NCI-H2107 treated with DMSO at 0.1 percent for 48 hours (cell line): Measurements from ENCODE around the gene SKI.

Experiments
- DNase-seq: peaks from one replicate; lab custom pipeline; 2025; ENCODE audit not compliant: unreplicated experiment; lab: John Stamatoyannopoulos, UW

The SKI gene

DNA sequence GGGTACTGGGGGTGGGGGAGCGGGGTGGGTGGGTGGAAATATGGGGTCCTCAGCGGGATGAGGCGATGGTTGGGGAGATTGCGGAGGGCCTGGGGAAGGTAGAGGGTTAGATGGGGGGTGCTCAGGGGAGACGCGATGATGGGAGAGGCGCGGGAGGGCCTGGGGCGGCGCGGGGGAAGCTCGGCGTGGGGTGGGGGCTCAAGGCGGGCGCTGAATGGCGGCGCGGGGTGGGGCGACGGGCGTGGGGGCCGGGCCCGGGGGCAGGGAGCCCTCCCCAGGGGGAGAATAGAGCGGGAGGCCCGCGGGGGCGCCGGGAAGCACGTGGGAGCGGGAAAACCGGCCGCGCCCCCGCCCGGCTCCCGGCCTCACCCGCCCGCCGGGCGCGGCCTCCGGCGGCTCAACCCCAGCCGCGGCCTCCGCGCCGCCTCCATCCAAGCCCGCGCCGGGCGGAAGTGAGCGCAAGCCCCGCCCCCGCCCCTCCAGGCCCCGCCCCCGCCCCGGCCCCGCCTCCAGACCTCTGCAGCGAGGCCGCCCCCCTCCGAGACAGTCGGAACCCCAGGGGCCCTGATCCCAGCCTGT lies 33.7 kb upstream of the SKI start, which contains the start of gene FAAP20:
FAAP20 (minus strand) TSS at position 454 of the 579 bp plus-strand sequence; CDS start at position 431, 23 bp downstream.
- DNase-seq: no peak

DNA sequence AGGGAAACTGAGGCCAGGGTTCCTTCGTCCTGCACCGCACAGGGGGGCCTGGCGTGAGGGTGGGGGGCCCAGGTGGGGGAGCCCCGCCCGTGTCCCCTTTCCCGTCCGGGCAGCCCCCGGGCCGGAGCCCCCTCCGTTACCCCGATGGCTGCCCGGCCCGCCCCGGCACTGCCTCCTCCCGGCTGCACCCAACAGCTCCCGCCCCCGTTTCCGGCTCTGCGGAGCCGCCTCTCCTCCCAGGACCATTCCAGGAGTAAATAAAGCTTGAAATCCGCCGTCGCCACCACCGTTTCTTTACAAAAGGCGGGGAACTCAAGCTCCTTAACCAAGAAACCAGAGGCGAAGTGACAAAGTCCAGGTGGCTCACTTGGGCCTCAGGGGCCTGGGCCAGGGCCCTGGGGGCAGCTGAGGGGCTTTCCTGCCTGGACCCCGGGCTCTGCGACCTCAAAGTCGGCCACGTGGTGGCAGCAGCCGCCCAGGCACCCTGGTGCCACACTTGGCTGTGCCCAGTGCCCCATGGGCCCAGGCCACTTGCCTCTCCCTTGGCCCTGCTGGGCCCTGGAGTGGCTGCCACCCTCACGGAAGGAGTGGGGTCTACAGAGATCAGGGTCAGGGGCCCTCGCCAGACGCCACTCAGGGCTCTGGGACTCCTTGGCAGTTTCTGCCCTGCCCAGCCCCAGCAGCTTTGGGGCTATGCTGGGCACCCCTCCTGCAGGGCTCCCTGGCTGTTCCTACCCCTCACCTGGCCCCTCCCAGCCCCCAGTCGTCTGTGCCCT lies 33.0 kb upstream of the SKI start:
- DNase-seq: no peak

DNA sequence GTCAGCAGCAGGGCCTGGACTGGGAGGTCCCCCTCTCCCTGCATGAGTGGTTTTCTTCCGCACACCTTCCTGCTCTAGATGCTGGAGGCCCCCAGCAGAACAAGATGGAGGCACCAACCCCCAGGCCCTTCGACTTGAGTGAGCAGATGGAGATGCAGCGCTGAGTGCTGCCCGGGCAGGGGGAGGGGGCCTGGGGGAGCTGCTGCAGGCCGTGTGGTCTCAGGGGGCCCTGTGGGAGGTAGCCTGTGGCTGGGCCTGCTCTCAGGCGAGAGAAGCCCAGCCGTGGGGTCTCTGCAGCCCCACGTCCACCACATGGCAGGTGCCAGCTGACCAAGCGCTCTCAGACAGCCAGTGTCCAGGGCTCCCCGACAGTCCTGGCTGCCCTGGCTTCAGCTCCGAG lies 32.3 kb upstream of the SKI start:
- no peak for DNase-seq

DNA sequence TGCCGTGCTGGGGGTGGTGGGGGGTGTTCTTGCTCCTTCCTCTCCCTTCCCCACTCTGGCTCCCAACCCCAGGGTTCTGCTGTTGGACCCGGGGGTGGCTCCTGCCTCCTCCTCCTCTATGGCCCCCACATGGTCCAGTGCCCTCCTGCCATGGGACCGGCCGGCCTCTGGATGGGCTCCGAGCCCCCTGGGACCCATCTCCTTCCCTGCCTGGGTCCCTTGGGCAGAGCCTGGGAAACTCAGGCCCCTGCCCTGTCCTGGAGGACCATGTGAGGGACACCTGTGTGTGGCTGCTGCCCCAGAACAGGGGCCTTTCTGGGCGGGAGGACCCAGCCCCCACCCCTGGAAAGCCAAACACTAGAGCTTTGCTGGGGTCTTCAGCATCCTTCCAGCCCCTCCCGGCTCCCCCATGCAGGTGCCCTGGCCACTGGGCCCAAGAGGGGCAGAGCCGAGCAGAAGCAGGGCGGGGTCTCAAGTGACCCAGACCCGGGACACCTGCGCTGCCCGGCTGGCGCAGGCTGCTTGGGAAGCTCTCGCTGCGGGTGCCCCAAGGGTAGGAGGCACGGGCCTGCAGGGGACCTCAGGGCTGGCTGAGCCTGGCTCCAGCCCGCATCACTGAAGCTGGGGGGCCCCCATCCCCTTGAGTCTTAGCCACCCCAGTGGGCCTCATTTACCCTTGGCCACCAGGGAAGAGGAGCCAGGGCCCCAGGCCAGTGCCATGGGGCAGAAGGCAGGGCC lies 31.0 kb upstream of the SKI start:
- DNase-seq: no peak

DNA sequence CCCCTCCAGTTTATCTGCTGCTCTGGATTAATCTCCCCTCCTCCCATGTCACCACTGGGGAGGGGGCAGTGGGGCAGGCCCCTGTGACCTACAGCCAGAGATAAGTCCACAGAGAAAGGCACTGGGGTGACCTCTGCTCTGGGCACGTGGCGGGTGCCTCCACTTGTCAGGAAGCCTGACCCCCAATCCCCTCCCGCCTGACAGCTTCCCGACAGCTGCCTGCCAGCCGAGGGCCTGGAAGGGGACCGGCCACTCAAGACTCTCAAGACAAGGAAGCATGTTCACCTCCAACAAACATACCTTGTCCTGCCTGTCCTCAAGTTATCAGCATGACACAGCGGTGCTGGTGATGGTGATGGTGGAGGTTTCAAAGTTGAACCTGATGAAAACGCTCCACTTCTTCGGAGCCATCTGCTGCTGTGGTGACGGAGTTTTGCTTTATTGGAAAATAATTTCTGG lies 30.4 kb upstream of the SKI start:
- DNase-seq: no peak

DNA sequence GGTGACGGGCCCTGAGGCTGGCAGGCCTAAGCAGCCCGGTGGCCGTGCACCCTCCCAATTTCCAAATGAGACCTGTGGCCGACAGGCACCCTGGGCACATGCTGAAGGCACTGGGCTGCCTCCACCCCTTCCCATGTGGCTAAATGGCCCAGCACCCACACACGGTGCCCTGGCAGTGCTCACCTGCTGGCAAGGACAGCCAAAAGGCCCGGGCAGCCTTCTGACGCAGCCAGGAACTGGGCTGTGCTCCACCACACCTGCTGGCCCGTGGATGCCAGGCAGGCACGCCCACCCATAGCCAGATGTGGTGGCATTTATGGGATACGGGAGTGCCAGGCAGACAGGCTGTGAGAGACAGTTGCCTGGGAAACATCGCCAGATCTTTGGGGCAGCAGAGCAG lies 29.5 kb upstream of the SKI start:
- DNase-seq: no peak

DNA sequence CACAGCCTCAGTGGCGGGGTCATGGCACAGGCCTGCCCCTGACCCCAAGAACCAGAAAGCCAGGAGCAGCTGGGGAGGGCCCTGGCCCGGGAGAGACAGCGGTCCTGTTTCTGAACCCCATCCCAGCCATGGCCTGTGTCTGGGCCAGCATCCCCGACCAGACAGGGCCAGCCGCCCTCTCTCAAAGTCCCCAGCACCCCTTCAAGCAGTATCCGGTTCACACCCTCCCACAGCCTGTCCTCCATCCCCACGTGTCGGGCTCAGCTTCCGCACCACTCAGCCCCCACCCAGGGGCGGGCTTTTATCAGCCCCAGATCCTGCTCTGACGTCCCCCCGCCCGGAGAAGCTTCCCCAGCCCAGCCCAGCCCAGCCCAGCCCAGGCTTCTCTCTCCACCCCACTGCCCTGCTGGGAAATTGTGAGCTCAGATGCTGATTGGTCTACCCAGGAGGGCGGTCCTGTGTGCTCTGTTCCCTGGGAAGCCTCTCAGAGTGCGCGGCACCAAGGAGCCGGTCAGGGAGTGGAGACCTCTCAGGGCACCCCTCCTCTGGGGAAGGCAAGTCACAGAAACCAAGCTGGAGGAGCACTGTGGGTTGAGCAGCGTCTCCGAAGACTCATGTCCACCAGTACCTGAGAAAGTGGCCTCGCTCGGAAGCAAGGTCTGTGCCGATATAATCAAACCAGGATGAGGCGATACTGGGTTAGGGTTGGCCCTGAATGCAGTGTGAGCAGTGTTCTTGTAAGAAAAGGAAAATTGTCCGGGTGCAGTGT lies 28.9 kb upstream of the SKI start:
- DNase-seq: no peak

DNA sequence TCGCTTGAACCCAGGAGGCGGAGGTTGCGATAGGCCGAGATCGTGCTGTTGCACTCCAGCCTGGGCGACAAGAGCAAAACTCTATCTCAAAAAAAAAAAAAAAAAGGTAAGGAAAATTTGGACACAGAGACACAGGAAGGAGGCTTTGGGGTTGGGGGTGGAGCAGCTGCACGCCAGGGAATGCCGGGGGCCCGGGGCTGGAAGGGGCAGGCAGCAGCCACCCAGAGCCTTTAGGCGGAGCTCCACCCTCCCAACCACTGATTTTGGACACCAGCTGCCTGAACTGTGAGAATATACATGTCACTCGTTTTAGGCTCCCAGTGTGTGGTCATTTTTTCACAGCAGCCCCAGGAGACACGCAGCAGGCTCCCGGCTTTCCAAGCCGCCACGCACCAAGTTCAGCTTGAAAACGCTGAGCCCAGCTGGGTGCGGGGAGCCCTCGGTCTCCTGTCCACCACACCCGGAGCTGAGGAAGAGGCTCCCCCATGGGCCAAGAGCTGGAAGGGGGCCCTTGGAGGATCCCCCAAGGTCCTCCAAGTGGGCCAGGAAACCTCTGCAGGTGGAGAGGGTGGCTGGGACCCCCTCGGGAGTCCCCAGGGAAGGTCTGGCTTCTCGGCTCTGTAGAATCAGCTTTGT lies 27.7 kb upstream of the SKI start:
- no peak for DNase-seq

DNA sequence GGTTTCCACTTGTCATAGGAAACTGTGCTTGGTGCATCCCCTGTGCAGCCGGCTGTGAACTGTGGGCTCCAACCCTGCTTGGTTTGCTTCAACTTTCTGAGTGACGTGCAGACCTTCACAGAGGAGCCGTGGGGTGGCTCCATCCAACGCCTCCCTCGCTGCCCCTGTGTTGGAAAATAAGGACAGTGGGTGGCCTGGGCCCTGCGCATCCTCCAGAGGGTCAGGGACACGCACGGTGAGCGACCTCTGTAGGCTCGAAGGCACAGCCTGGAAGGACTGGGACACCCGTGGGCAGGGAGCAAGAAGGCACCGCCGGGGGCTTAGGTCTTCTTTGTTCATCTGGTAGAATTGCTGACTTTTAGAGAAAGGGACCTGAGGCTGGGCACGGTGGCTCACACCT lies 27.1 kb upstream of the SKI start:
- no peak for DNase-seq

DNA sequence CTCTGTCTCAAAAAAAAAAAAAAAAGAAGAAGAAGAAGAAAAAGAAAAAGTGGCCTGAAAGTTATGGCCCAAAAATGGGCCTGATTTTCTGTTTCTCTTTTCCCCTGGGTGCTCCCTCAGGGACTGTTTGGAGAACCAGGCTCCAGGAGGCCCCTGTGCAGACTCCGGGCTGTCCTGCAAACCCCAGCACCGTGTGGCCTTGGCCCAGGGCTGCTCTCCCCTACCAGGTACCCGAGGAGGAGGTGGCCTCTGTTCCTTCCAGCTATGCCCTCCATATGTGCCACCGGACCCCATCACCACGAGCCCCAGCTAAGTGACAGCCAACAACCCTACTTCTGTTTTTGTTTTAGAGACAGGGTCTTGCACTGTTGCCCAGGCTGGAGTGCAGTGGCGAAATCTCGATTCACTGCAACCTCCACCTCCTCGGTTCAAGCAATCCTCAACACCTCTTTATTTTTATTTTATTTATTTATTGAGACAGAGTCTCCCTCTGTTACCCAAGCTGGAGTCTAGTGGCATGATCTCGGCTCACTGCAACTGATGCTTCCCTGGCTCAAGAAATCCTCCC lies 26.0 kb upstream of the SKI start:
- DNase-seq: no peak

DNA sequence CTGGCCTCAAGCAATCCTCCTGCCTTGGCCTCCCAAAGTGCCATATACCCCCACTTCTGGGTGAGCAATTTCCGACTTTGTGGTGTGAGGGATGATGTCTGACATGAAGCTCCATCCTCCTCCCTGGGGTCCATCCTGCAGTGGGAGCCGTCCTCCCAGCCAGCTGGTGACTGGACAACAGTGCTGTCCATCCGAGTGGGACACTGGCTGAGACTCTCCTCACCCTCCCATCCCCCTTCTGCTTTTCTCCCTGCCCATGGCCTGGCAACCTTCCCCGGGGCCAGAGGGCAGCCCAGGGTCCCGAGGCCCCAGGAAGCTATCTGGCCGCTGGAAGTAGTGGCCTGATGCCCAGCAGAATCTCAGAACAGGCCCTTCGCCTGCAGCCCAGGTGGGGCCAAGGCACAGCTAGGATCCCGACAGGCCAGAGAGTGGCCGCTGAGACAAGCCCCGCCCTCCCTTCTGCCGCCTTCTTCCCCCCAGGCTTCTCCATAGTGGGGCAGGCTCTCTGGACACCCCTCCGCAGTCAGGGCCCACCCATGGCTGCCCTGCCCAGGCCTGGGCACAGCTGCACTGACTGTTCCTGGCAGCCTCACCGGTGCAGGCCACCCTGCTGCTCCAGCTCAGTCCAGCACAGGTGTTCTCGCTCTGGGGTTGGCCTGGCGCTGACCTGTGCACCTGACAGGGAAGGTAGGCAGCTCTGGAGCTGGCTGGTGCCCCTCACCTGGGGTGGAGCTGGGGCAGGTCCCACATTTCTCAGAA lies 25.1 kb upstream of the SKI start:
- no peak for DNase-seq

DNA sequence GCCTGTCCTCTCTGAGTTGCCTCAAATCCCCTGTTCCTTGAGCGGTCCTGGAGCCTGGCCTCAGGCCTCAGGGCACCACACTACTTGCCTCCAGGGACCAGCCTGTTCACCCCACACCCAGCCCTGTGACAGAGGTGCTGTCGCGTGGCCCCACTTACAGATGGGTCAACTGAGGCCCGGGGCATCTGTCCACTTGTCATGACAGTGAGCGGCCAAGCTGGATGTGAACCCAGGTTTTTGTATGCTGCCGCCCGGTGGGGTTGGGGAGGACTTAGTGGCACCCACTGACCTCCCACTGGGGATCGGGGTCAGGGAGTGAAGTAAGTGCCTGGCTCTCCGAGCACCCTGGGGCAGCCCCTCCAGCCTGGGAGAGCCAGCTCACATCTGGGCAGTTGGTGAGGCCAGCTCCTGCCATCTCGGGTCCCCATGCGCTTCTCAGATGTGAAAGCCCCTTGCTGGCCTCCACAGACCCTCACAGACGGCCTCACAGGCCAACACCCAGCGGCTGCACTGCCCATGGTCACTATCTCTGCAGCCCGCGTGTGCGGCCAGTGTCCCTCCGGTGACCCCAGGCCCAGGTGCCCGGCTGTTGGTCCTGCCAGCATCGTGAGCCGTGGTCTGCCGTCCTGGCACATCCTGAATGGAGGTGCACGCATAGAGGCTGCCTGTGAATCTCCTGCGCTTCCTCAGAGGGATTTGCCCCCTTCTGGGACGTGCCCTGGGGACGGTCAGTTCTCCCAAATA lies 24.3 kb upstream of the SKI start:
- DNase-seq: no peak

DNA sequence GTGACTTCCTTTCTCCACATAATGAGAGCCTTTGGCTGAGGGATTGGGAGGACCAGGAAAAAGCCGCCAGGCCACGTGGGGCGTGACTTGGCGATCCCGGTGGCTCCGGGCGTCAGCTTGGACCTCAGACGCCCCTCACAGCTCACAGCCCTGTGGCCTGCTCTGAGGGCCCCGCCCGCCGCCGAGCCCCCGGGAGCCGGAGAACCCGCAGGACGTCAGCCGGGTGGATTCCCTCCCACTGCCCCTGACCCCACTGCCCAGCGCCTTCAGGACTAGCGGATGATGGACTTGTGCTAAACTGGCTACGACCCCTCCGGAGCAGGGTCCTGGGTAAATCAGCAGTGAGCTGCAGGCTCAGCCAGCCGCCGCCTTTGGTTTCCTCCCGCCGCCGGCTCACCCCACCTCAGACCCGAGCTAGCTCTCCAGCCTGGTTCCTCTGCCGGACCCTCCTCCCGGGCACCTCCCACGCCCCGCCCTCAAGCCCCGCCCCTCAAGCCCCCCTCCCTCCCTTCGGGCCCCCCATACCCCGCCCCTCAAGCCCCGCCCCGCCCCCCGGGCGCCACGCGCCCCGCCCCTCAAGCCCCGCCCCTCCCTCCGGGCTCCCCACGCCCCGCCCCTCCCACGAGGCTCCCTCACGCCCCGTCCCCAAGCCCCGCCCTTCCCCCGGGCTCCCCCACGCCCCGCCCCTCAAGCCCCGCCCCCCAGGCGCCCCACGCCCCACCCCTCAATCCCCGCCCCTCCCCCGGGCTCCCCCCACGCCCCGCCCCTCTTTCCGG lies 23.5 kb upstream of the SKI start:
- no peak for DNase-seq

DNA sequence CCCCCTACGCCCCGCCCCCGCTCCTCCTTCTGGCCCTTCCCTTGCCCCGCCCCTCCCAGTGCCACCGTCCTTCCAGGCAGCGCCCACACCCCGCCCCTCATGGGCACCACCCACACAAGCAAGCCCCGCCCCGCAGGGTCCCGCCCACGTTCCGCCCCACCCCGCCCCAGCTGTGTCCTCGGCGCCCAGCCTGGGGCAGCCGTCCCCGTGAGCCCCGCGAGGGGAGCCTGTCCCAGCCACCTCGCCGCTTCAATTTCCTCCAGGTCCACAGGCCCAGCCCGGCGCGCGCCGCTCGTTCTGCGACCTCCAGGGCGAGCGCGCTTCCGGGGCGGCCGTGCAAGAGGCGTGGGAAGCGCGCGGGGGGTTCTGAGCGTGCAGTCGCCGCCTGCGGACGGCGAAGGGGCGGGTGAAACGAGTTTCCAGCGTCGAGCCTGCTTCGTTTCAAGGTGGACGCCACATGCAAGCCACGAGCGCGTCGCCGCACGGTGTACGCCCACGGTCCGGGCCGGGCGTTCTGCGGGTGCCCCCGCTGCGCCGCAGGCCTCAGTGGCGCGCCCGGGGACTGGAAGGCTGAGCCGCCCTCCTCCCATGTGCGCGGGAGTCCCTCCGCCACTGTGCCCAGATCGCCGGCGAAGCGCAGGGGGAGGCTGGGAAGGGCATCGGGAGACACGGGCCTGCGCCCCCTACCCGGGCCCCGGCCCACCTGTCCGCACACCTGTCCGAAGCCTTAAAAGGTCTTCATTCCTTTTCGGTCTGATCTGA lies 22.7 kb upstream of the SKI start:
- no peak for DNase-seq

DNA sequence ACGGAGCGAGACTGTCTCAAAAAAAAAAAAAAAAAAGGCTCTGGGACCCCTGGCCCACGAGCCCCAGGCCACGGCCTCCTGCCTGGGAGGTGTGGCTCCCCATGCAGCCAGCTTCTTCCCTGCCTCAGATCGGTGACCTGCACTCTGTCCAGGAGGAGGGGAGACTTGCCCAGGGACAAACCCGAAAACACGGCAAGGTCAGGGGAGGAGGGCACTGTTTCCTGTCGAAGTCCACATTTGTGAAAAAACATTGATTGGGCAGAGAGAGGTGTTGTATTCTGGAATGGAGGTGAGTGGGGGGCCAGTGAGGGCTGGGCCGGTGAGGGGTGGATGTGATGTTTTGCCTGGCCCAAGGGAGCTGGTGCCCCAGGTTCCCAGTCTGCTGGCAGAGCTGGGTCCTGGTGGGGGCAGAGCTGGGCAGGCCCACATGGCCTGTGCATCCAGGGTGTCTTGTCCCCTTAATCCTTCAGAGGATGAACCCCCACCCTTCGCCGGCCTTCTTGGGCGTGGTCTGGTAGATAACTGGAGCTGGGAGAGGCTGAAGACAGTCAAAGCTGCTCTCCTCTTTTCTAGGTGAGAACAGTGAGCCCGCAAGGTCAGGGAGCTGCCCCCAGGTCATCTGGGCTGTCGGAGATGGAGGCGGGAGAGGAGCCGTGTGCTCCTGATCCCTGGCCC lies 21.2 kb upstream of the SKI start:
- DNase-seq: no peak

DNA sequence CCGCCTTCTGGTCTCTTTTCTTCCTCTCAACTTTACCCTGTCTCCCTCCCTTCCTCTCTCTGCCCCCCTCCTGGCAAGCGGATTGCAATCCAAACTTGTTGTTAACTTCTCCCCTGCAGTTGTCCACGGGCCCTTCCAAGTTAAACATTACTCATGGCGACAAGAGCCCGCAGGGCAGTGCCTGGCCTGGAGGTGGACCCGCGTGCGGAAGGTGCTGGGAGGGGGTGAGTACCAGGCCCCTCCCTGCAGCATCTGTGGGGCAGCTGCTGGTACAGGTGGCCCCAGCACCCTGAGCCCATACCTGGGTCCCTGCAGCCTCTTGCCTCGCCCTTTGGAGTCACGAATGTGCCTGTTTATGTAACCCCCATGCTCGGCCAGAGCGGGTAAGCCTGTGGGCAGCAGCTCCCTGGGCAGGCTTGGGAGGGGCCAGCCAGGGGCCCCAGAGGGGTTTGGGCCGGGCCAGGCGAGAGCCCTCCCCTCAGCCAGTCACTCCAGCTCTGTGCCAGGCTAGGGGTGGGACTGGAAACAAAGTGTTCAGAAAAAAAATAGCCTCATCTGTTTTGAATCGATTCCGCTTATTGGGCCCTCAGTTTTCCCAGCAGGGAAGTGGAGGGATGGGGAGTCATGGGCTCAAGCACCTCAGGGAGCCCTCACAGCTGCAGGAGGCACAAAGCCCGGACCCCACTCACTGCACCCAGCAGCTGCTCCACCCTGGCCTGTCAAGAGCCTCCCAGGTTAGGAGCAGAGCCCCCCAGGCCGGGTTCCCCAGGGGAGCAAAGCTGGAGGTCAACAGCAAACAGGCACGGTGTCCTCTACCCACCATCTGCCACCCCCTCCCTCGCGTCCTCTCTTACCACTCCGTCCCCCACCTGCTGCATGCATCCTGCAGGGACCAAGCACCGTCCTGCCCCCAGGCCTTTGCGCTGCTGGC lies 19.5 kb upstream of the SKI start:
- no peak for DNase-seq
